Activated CD8-positive, alpha-beta memory T cell treated with anti-CD3 and anti-CD28 coated beads, Interleukin-2, amount 10 ng/mL, durations not matched to agents 7 days and 5 days (primary cell): ENCODE data around the gene STARD8. TPM values are rescaled to one million over a fixed set of nuclear protein-coding genes. Genes with fewer than 3 reads are reported as not detected.

Experiments
- ATAC-seq: fragments of 150-1000 bp; cut with Tn5 transposase; one replicate; pipeline ENCODE4 v1.10.0; 2021; ENCODE audit warnings: moderate library complexity
- CTCF ChIA-PET: fragments of 350-600 bp; sonication (Branson Sonifier 250); formaldehyde crosslinking; loops from one replicate; lab custom pipeline; 2021; ENCODE audit warnings: antibody characterized with exemption; lab: Charles Lee
- DNase-seq: peaks from one replicate; pipeline ENCODE4 v3.0.0-alpha.2; 2020
- H3K27ac Mint-ChIP-seq: one replicate; pipeline ENCODE4 v1.8.0; 2021; ENCODE audit warnings: mild to moderate bottlenecking, mixed read lengths
- H3K27me3 Mint-ChIP-seq: one replicate; pipeline ENCODE4 v1.8.0; 2021; ENCODE audit warnings: mixed read lengths
- H3K36me3 Mint-ChIP-seq: one replicate; pipeline ENCODE4 v1.8.0; 2021; ENCODE audit warnings: mild to moderate bottlenecking, mixed read lengths
- H3K4me1 Mint-ChIP-seq: one replicate; pipeline ENCODE4 v1.8.0; 2021; ENCODE audit warnings: mixed read lengths
- H3K4me3 Mint-ChIP-seq: one replicate; pipeline ENCODE4 v1.8.0; 2021; ENCODE audit warnings: mild to moderate bottlenecking, moderate library complexity, mixed read lengths
- H3K9me3 Mint-ChIP-seq: one replicate; pipeline ENCODE4 v1.8.0; 2022; ENCODE audit warnings: low read depth, mixed read lengths
- total RNA-seq, 2 experiments: library from RNA; stranded (reverse); gene quantifications; one replicate each; pipeline ENCODE4 v1.2.3, GENCODE V29; 2021

The STARD8 gene
- total RNA-seq, 2 experiments from 2014 or later = 0.64 to 2.3 TPM

- H3K36me3 Mint-ChIP-seq = no peaks in the 10 kb centered on the region
- no peak for DNase-seq
- ATAC-seq = no peak
- H3K4me3 Mint-ChIP-seq = no peak overlapping the region
- H3K4me1 Mint-ChIP-seq = no peaks in the 10 kb centered on the region
- H3K9me3 Mint-ChIP-seq = no peaks in the 10 kb centered on the region
- CTCF ChIA-PET = no interaction called here
- no peak overlapping the region for H3K27ac Mint-ChIP-seq
- H3K27me3 Mint-ChIP-seq = peaks cover 4% of the 10 kb centered on the region
These were observed 111.2 kb downstream of the STARD8 start for GRCh38 chrX:68758671-68759070.

DNA sequence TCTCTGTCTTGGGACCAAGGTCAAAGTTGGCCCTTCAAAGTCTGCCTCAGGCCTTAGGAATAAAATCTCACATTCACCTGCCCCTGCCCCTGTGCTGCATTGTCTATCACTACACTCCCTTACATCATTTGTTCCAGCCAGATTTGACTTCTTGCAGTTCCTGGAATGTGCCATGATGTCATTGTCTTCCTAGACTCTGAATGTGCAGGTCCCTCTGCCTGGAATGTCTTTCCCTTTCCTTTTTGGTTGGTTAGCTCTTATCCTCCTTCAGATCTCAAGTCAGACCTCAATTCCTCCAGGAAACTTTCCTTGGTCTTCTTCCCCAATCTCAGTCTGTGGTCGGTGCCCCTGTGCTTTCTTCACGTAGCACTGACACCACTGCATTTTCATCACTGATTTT is 113.6 kb downstream of the STARD8 start:
- DNase-seq (no peak), ATAC-seq (no peak)
- no peak overlapping the region for H3K27ac Mint-ChIP-seq
- no peaks in the 10 kb centered on the region for H3K4me1 Mint-ChIP-seq
- H3K27me3 Mint-ChIP-seq = peaks cover 4% of the 10 kb centered on the region
- CTCF ChIA-PET = no interaction called here
- H3K9me3 Mint-ChIP-seq = no peaks in the 10 kb centered on the region
- no peak overlapping the region for H3K4me3 Mint-ChIP-seq
- H3K36me3 Mint-ChIP-seq = no peaks in the 10 kb centered on the region

GRCh38 chrX:68762766-68763165 is 115.3 kb downstream of the STARD8 start:
- Mint-ChIP-seq H3K27me3 (peaks cover 4% of the 10 kb centered on the region), H3K27ac (no peak overlapping the region), H3K4me1 (no peaks in the 10 kb centered on the region), H3K9me3 (no peaks in the 10 kb centered on the region), H3K4me3 (no peak overlapping the region), H3K36me3 (no peaks in the 10 kb centered on the region)
- no peak for ATAC-seq
- no peak for DNase-seq
- CTCF ChIA-PET = no interaction called here

DNA sequence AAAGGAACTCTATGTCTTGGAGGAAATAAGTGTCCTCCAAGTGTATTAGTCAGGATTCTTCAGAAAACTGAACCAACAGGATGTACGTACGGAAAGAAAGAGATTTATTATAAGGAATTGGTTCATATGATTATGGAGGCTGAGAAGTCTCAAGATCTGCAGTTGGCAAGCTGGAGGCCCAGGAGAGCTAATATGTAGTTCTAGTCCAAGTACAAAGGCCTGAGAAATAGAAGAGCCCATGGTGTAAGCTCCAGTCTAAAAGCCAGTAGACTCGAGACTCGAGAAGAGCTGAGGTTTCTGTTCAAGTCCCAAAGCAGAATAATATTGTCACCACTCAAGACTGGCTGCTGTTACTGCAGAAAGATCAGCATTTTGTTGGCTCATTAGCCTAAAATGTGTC is 116.0 kb downstream of the STARD8 start:
- CTCF ChIA-PET = no interaction called here
- DNase-seq = no peak
- no peak overlapping the region for H3K4me3 Mint-ChIP-seq
- H3K4me1 Mint-ChIP-seq = no peaks in the 10 kb centered on the region
- ATAC-seq = no peak
- H3K27me3 Mint-ChIP-seq = peaks cover 4% of the 10 kb centered on the region
- H3K36me3 Mint-ChIP-seq = no peaks in the 10 kb centered on the region
- no peaks in the 10 kb centered on the region for H3K9me3 Mint-ChIP-seq
- H3K27ac Mint-ChIP-seq = no peak overlapping the region

Other genes starting within 250 kb of the STARD8 start
- under 1 TPM; 0.09 to 0.15 TPM for gene OPHN1, start 214.2 kb upstream of the STARD8 start, total RNA-seq
- 10 to 100 TPM; 16.6 to 20.8 TPM for gene YIPF6, start 148.6 kb upstream of the STARD8 start, total RNA-seq
- 1 to 10 TPM; 4.2 to 4.3 TPM for gene EFNB1, start 181.4 kb downstream of the STARD8 start, total RNA-seq